Measurements from ENCODE around the gene CCDC57. TPM values are rescaled to one million over a fixed set of nuclear protein-coding genes. Genes with fewer than 3 reads are reported as not detected.

The CCDC57 gene
- total and polyA plus RNA-seq, 2 of the 8 experiments (the other 6 are each of a cell fraction or from before 2014, with no cell fraction given): 8.4 to 12.9 TPM

DNA sequence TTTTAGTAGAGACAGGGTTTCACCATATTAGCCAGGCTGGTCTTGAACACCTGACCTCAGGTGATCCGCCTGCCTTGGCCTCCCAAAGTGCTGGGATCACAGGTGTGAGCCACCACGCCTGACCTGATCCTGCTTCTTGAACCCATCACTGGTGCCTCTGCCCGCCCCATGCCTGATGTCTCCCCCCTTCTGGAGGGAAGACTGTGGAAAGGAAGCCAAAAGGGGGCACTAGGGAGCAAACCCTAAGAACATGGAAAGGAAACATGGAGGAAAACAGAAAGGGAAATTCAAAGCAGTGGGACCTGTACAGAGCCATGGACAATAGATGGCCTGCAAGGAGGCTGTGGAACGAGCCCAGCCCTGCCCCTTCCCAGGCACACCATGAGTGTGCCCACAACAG lies 83.5 kb downstream of the CCDC57 start:
- Histone ChIP-seq H3K9me3 (ENCODE audit: insufficient read depth in 2 of 2, low read depth in 1 of 2, low read length in 1 of 2) (no peaks in the 10 kb centered on the region), H2AFZ (ENCODE audit: low read length) (no peak overlapping the region), H2AK5ac (ENCODE audit: low read depth, low read length) (no peak overlapping the region), H3K79me2 (ENCODE audit: control insufficient read depth in 1 of 2, insufficient read depth in 2 of 2, low read length in 2 of 2) (no peaks in the 10 kb centered on the region), H2BK15ac (ENCODE audit: low read length) (no peak overlapping the region), H3K56ac (replicated peaks; ENCODE audit: insufficient read length, low read depth, low read length) (no peak overlapping the region), H3K23me2 (ENCODE audit: low read depth, low read length) (no peaks in the 10 kb centered on the region), H3K14ac (ENCODE audit: insufficient read length) (no peak overlapping the region), H3K18ac (ENCODE audit: extremely low read depth, low read length) (no peak overlapping the region), H3K4me2 (ENCODE audit: insufficient read depth in 1 of 2, low read depth in 2 of 2, low read length in 2 of 2) (no peak overlapping the region), H3K9ac (replicated peaks in 1 of 4; ENCODE audit: extremely low read depth in 1 of 4, low read depth in 3 of 4, low read length in 3 of 4) (no peak overlapping the region), H4K5ac (ENCODE audit: insufficient read length, low read depth, low read length) (no peak overlapping the region), H3K27me3 (replicated peaks in 1 of 4; ENCODE audit: control insufficient read depth in 3 of 4, extremely low read depth in 1 of 4, insufficient read depth in 3 of 4, low read length in 3 of 4) (no peaks in the 10 kb centered on the region), H3K4me3 (ENCODE audit: extremely low read depth in 1 of 4, insufficient read depth in 2 of 4, low read depth in 3 of 4, low read length in 4 of 4) (no peak overlapping the region), H3K36me3 (ENCODE audit: control insufficient read depth in 2 of 4, insufficient read depth in 4 of 4, low read length in 3 of 4) (no peaks in the 10 kb centered on the region), H3K23ac (ENCODE audit: insufficient read length) (no peak overlapping the region), H2BK20ac (ENCODE audit: low read length) (no peak overlapping the region), H2BK5ac (ENCODE audit: low read depth, low read length) (no peak overlapping the region), H3K4me1 (replicated peaks in 1 of 4; ENCODE audit: control insufficient read depth in 3 of 4, insufficient read depth in 4 of 4, low read length in 3 of 4) (no peaks in the 10 kb centered on the region; a peak in 1 of 7 replicates), H4K91ac (replicated peaks; ENCODE audit: insufficient read length, low read length) (no peak overlapping the region), H4K20me1 (replicated peaks in 1 of 2; ENCODE audit: control insufficient read depth in 1 of 2, insufficient read depth in 2 of 2, low read length in 2 of 2) (peaks cover 0 to 1% of the 10 kb centered on the region in 2 experiments), H3K27ac (ENCODE audit: low read depth, low read length) (no peak overlapping the region), H2BK12ac (ENCODE audit: low read depth, low read length) (no peak overlapping the region), H2BK120ac (replicated peaks; ENCODE audit: low read depth, low read length) (no peak overlapping the region), H3K79me1 (ENCODE audit: low read depth, low read length) (no peaks in the 10 kb centered on the region; the same call in 1 of the 2 replicates), H3K4ac (replicated peaks; ENCODE audit: insufficient read length, low read depth, low read length) (no peak overlapping the region), H4K8ac (ENCODE audit: extremely low read depth, insufficient read depth, low read length) (peak overlapping the region; percentile 86)
- CTCF ChIA-PET (ENCODE audit: partially characterized antibody): interaction anchor here (1.0 to 2.2 kb wide), 6 partner anchors 9 to 97 kb away, joined by 3 to 7 read pairs (median 4); no protein-coding TSS in a partner anchor
- TF ChIP-seq RAD21 (IDR thresholded peaks at IDR 0.05 in 1 of 2, conservative IDR thresholded peaks at IDR 0.05 in 1 of 2; ENCODE audit: low read depth in 2 of 2, low read length in 2 of 2) (0 out of 4 replicates have a peak, but pooled peaks have one; percentile 3 to 6), KDM5A (IDR thresholded peaks at IDR 0.05; ENCODE audit: low read length) (no peak), EP300 (IDR thresholded peaks at IDR 0.05; ENCODE audit: borderline replicate concordance in 1 of 2, low read depth in 2 of 2, low read length in 2 of 2) (no peak)
- TF ChIP-seq, protein P1, sequence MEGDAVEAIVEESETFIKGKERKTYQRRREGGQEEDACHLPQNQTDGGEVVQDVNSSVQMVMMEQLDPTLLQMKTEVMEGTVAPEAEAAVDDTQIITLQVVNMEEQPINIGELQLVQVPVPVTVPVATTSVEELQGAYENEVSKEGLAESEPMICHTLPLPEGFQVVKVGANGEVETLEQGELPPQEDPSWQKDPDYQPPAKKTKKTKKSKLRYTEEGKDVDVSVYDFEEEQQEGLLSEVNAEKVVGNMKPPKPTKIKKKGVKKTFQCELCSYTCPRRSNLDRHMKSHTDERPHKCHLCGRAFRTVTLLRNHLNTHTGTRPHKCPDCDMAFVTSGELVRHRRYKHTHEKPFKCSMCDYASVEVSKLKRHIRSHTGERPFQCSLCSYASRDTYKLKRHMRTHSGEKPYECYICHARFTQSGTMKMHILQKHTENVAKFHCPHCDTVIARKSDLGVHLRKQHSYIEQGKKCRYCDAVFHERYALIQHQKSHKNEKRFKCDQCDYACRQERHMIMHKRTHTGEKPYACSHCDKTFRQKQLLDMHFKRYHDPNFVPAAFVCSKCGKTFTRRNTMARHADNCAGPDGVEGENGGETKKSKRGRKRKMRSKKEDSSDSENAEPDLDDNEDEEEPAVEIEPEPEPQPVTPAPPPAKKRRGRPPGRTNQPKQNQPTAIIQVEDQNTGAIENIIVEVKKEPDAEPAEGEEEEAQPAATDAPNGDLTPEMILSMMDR (IDR thresholded peaks at IDR 0.05; ENCODE audit: control extremely low read depth in 1 of 3, insufficient read depth in 1 of 3, low read depth in 1 of 3, low read length in 3 of 3): peak in 2 of 3 experiments; percentile 25 to 50; a peak in 2 of 4 replicates
- TF ChIP-seq, protein P2, sequence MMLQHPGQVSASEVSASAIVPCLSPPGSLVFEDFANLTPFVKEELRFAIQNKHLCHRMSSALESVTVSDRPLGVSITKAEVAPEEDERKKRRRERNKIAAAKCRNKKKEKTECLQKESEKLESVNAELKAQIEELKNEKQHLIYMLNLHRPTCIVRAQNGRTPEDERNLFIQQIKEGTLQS (IDR thresholded peaks at IDR 0.05; ENCODE audit: insufficient read depth, low read depth, low read length): no peak
- WGBS, 2 experiments (ENCODE audit: extremely low coverage in 1 of 2, insufficient coverage in 1 of 2, insufficient read length in 1 of 2, insufficient replicate concordance in 2 of 2, low coverage in 1 of 2, low lambda C conversion rate in 2 of 2, missing lambda C conversion rate in 1 of 2): 85% methylated on average over 4 of the region's 4 CpGs; no CpG with 5 or more reads in 1 of the 2 experiments
- FAIRE-seq (no peak), DNase-seq (ENCODE audit: low read depth in 1 of 2, low spot score in 2 of 2) (no peak)
- POLR2A ChIA-PET (ENCODE audit: partially characterized antibody): no interaction called here
